GM12864 (cell line): Measurements from ENCODE around the gene ELAPOR2.
"Not testable (repeated sequence)": the region's sequence is repeated elsewhere in the genome, so short reads cannot be mapped to it uniquely, and the experiment has no call there.

ENCODE experiments used
- DNase-seq: peaks from one replicate; pipeline ENCODE4 v3.0.0-alpha.2; 2011; ENCODE audit warnings: low read depth
- H3K4me3 ChIP-seq: 2 replicates; pipeline ENCODE4 v1.5.1; 2011; ENCODE audit warnings: mild to moderate bottlenecking, low read depth, low read length, control low read depth
- TF ChIP-seq, protein P1 (sequence below): IDR thresholded peaks from 2 replicates; pipeline ENCODE4 v1.5.1; 2011; ENCODE audit warnings: low read depth, mild to moderate bottlenecking, moderate library complexity, low read length, control low read depth, inconsistent platforms; ENCODE audit errors: missing control alignments

Gene ELAPOR2

GRCh38 chr7:87067788-87068187 is 8.3 kb upstream of the ELAPOR2 start:
- no peak overlapping the region for H3K4me3 ChIP-seq
- TF ChIP-seq, protein P1, sequence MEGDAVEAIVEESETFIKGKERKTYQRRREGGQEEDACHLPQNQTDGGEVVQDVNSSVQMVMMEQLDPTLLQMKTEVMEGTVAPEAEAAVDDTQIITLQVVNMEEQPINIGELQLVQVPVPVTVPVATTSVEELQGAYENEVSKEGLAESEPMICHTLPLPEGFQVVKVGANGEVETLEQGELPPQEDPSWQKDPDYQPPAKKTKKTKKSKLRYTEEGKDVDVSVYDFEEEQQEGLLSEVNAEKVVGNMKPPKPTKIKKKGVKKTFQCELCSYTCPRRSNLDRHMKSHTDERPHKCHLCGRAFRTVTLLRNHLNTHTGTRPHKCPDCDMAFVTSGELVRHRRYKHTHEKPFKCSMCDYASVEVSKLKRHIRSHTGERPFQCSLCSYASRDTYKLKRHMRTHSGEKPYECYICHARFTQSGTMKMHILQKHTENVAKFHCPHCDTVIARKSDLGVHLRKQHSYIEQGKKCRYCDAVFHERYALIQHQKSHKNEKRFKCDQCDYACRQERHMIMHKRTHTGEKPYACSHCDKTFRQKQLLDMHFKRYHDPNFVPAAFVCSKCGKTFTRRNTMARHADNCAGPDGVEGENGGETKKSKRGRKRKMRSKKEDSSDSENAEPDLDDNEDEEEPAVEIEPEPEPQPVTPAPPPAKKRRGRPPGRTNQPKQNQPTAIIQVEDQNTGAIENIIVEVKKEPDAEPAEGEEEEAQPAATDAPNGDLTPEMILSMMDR, result no peak
- no peak for DNase-seq

DNA sequence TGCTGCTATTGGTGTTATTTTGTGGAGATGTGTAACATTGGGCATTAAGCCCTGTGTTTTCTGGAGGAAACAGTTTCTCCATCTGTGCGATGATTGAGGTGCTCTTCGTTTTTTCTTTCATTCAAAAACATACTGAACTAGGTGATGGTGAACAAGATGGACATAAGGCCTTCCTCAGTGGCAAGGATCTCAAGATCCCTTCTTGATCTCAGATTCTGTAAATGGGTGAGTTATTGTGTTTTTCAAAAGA is 759 bp upstream of the ELAPOR2 start:
- TF ChIP-seq, protein P1, result no peak
- peak overlapping the region; percentile 78 for H3K4me3 ChIP-seq
- DNase-seq, result no peak

DNA sequence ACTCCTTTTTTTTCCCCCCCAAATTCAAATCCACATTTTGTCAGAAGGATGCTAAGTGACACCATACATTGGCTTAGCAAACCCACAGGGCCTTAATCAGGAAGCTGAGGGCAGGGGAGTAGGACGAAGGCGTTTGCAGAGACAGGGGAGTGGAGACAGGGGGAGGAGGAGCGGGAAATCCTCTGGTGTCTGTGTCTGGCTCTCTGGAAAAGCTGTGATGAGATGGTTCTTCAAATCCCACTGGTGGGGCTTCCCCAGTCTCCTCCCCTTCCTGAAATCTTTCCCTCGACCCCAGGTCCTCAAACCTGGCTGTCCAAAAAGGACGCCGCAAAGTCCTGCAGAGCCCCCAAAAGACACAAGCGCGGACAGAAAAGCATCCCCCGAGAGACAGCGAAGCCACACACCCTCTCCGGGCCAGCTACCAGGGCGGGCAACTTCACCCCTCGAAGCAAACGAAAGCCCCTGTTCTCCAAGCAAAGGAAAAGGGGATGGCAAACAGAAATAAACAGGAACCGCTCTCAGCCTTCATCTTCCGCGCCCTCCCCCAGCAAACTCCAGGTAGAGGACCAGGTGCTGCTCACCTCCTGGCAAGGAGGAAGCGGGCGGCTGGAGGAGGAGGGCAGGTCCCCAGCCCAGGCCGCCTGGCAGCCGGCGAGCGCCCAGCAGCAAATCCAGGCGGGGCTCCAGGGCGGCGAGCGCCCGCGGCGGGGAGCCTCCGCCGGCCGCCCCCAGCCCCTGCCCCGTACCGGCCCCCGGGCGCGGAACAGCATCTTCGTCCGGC is 520 bp downstream of the ELAPOR2 start:
- DNase-seq, result no peak
- TF ChIP-seq, protein P1, result no peak
- H3K4me3 ChIP-seq, result peak overlapping the region; percentile 78

- H3K4me3 ChIP-seq, result no peak overlapping the region
- TF ChIP-seq, protein P1, result no peak
- DNase-seq, result no peak
These were observed 2.2 kb downstream of the ELAPOR2 start for GRCh38 chr7:87057210-87057609.

DNA sequence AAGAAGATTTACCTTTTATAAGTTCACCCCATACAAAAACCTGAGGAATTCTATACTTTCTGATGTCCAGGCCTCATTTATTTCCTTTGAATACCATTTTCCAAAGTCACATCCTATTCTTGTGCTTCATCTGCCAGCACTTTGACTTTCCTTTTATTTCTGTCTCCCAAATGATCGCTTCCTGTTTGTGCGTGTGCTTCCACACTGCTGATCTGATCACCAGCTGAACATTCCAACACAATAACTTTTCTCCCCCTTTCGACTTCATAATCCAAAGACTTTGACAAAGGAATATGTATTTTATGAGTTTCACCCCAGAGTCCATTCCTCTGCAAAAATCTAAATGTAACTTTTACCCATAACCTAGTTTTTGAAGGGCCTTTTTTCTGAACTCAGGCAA is 3.1 kb downstream of the ELAPOR2 start:
- no peak for DNase-seq
- H3K4me3 ChIP-seq, result no peak overlapping the region
- TF ChIP-seq, protein P1, result no peak

- TF ChIP-seq, protein P1, result no peak
- no peak overlapping the region for H3K4me3 ChIP-seq
- no peak for DNase-seq
These were observed 10.6 kb downstream of the ELAPOR2 start for GRCh38 chr7:87048839-87049238.

GRCh38 chr7:87046456-87046855 is 13.0 kb downstream of the ELAPOR2 start:
- no peak overlapping the region for H3K4me3 ChIP-seq
- DNase-seq, result no peak
- TF ChIP-seq, protein P1, result no peak

GRCh38 chr7:87044713-87045112 is 14.7 kb downstream of the ELAPOR2 start:
- DNase-seq, H3K4me3 ChIP-seq: not testable (repeated sequence)

DNA sequence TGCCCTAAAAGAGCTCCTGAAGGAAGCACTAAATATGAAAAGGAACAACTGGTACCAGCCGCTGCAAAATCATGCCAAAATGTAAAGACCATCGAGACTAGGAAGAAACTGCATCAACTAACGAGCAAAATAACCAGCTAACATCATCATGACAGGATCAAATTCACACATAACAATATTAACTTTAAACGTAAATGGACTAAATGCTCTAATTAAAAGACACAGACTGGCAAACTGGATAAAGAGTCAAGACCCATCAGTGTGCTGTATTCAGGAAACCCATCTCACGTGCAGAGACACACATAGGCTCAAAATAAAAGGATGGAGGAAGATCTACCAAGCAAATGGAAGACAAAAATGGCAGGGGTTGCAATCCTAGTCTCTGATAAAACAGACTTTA is 17.9 kb downstream of the ELAPOR2 start:
- H3K4me3 ChIP-seq, DNase-seq: not testable (repeated sequence)

GRCh38 chr7:87039691-87040299 is 19.7 kb downstream of the ELAPOR2 start:
- DNase-seq, H3K4me3 ChIP-seq: not testable (repeated sequence)
